BJ (cell line): ENCODE data around the gene ITGAV. TPM values are rescaled to one million over a fixed set of nuclear protein-coding genes. Genes with fewer than 3 reads are reported as not detected.

Experiments used
- CTCF ChIA-PET: fragments of 350-600 bp; formaldehyde crosslinking; extraction: SDS; loops from one replicate; lab custom pipeline; 2021; ENCODE audit warnings: antibody characterized with exemption, inconsistent platforms; lab: Yijun Ruan, JAX
- POLR2A ChIA-PET: fragments of 300-600 bp; sonication (Branson Sonifier 250); formaldehyde crosslinking; extraction: SDS; loops from one replicate; lab custom pipeline; 2021; ENCODE audit warnings: antibody characterized with exemption; lab: Charles Lee
- DNase-seq: peaks from one replicate; pipeline ENCODE4 v3.0.0-alpha.2; 2011; ENCODE audit warnings: low read depth
- H3K27me3 ChIP-seq: 2 replicates; pipeline ENCODE4 v1.6.0; 2011; ENCODE audit warnings: low read length; ENCODE audit not compliant: control insufficient read depth, insufficient read depth
- H3K36me3 ChIP-seq: 2 replicates; pipeline ENCODE4 v1.5.1; 2011; ENCODE audit warnings: low read length; ENCODE audit not compliant: control insufficient read depth, insufficient read depth
- H3K4me3 ChIP-seq: 2 replicates; pipeline ENCODE4 v1.5.1; 2011; ENCODE audit warnings: low read depth, mild to moderate bottlenecking, control low read depth, low read length
- polyA plus RNA-seq: library from polyadenylated mRNA; depleted of rRNA; stranded (reverse); fragments of >200 nt; gene quantifications from 2 replicates; pipeline ENCODE4 v1.2.3, GENCODE V29; 2011
- TF ChIP-seq, protein P1 (sequence below): IDR thresholded peaks from 2 replicates; pipeline ENCODE4 v1.5.1; 2011; ENCODE audit warnings: low read depth, mild to moderate bottlenecking, control low read depth, inconsistent platforms, low read length, moderate library complexity; ENCODE audit not compliant: insufficient read depth

The ITGAV gene
- polyA plus RNA-seq, 1 experiment = 103 TPM

DNA sequence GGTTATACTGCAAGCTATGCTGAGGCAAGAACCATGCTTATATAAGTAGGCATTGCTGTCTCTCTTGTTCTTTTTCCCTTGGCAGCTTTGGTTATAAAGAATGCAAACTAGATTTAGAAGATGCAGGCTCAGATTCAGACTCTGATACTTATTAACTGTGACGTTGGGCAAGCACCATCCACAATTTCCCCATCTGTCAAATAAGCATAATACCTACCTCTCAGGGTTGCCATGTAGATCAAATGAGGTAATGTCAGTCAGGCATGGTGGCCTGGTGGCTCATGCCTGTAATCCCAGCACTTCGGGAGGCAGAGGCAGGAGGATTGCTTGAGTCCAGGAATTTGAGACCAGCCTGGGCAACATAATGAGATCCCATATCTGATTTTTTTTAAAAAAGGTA, 21.7 kb downstream of the ITGAV start:
- Histone ChIP-seq H3K4me3 (no peak overlapping the region), H3K27me3 (no peaks in the 10 kb centered on the region), H3K36me3 (peaks cover 1% of the 10 kb centered on the region)
- TF ChIP-seq, protein P1, sequence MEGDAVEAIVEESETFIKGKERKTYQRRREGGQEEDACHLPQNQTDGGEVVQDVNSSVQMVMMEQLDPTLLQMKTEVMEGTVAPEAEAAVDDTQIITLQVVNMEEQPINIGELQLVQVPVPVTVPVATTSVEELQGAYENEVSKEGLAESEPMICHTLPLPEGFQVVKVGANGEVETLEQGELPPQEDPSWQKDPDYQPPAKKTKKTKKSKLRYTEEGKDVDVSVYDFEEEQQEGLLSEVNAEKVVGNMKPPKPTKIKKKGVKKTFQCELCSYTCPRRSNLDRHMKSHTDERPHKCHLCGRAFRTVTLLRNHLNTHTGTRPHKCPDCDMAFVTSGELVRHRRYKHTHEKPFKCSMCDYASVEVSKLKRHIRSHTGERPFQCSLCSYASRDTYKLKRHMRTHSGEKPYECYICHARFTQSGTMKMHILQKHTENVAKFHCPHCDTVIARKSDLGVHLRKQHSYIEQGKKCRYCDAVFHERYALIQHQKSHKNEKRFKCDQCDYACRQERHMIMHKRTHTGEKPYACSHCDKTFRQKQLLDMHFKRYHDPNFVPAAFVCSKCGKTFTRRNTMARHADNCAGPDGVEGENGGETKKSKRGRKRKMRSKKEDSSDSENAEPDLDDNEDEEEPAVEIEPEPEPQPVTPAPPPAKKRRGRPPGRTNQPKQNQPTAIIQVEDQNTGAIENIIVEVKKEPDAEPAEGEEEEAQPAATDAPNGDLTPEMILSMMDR = no peak
- ChIA-PET CTCF (interaction anchor here (1.2 kb wide), 1 partner anchor 12 kb away, joined by 3 read pairs; no protein-coding TSS in a partner anchor), POLR2A (no interaction called here)
- no peak for DNase-seq

DNA sequence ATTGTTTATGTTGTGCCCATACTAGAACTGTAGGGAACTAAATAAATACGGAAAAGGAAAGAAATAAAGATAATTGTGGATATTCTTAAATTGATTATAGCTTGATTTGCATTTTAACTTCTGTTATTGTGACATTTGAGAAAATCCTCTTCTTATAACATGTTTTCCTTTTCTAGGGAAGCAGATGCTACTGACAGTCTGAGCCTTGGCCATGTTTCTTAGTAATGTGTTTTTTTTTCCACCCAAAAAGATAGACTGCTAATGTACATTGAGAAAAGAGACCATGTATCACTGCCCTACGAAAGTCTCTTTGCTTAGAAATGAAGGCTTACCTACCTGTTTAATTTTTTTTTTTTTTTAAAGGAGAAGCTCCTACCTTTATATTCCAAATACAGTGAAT, 22.2 kb downstream of the ITGAV start:
- H3K36me3 ChIP-seq = peaks cover 1% of the 10 kb centered on the region
- DNase-seq = no peak
- no peaks in the 10 kb centered on the region for H3K27me3 ChIP-seq
- H3K4me3 ChIP-seq = no peak overlapping the region
- TF ChIP-seq, protein P1 = no peak
- CTCF ChIA-PET = interaction anchor here (0.8 to 1.2 kb wide), 2 partner anchors 11 to 13 kb away, joined by 3 read pairs; no protein-coding TSS in a partner anchor
- POLR2A ChIA-PET = interaction anchor here (0.6 kb wide), 2 partner anchors 68 to 130 kb away, joined by 3 read pairs; no protein-coding TSS in a partner anchor

DNA sequence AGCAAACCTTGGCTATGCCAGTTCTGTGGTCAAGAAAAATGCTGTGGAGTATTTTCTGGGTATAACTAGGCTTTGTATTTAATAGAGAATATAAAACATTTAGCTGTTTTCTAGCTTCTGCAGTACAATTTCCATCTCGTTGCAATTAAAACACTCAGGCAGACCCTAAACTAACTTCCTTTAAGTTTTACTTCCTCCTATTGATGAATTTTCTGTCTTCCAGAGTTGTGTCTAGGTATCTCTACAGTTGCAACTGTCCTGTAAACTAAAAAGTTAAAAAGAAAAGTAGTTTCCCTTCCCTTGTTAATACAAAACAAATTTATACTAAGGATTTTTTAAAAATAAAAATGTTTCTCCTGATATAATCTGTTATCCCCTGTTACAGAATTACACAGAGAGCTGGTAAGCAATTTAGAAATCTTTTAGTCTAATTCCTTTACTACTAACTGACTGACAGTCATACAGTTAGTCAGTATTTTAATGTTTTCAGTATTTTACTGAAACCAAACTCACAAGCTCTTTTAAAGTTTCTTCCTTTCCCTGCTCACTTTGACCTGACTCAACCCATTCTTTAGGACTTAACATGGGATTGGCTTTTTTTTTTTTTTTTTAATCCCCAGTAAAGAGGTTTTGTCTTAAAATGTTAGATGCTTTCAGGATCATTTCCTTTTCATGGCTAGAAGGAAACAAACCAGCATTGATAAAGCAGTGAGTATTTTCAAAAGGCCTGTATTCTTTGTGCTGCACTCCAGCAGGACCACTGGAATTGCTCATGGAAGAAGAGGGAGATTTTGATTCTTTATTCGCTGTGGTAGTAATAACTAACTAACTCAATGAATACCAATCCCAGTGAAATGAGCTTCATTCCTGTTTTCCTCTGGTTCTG, 22.9 kb downstream of the ITGAV start:
- ChIA-PET POLR2A (interaction anchor here (0.6 kb wide), 3 partner anchors 27 to 131 kb away, joined by 3 to 4 read pairs (median 3); no protein-coding TSS in a partner anchor), CTCF (interaction anchor here (0.8 to 1.2 kb wide), 2 partner anchors 11 to 14 kb away, joined by 3 read pairs; no protein-coding TSS in a partner anchor)
- no peaks in the 10 kb centered on the region for H3K27me3 ChIP-seq
- H3K4me3 ChIP-seq = no peak overlapping the region
- peaks cover 1% of the 10 kb centered on the region for H3K36me3 ChIP-seq
- TF ChIP-seq, protein P1 = no peak
- DNase-seq = no peak

DNA sequence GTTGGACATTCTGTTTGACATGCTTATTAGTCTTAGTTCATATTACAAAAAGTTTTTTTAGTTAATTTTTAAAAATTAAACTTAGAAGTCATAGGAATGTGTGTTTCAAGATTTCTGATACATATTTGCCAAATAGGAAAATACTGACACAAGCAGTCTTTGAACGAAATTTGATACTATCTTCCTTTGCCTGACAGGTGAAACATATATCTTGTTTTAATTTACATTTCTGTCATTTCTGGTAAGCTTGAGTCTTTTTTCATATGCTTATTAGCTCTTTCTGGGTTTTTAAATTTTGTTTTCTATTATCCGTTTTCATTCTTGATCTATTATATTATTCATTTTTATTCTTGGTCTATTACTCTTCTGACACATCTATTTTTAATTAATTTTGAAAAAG, 24.5 kb downstream of the ITGAV start:
- H3K4me3 ChIP-seq = no peak overlapping the region
- H3K36me3 ChIP-seq = no peaks in the 10 kb centered on the region; the same call in 1 of the 2 replicates
- CTCF ChIA-PET = interaction anchor here (0.6 kb wide), 1 partner anchor 59 kb away, joined by 3 read pairs; no protein-coding TSS in a partner anchor
- TF ChIP-seq, protein P1 = no peak
- H3K27me3 ChIP-seq = no peaks in the 10 kb centered on the region
- POLR2A ChIA-PET = no interaction called here
- DNase-seq = no peak

DNA sequence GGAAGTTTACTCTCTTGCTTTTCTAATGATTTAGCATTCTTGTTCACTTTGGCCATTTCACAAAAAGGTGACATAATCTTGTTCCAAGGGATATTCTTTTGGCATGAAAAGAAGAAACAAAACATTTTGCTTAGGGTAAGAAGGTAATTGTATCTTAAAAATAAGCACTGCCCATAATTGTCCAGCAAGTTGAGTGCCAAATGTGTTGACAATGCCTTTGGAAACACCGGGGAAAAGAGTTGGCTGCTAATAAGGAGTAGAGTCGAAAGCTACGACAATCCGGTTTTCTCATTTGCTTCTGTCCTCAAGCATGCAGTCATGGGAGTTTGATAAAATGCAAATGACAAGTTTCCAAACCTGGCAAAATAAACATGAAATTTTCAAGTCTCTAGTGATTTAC, 27.3 kb downstream of the ITGAV start:
- ChIA-PET POLR2A (no interaction called here), CTCF (interaction anchor here (1.9 kb wide), 1 partner anchor 9 kb away, joined by 6 read pairs; no protein-coding TSS in a partner anchor)
- DNase-seq = no peak
- no peaks in the 10 kb centered on the region for H3K27me3 ChIP-seq
- no peaks in the 10 kb centered on the region for H3K36me3 ChIP-seq
- no peak overlapping the region for H3K4me3 ChIP-seq
- TF ChIP-seq, protein P1 = no peak
